SK-N-MC (cell line): ENCODE data around the gene ALPK1.

Experiments
- EZH2 ChIP-seq: fragments of 200-600 bp; sonication (generic); IDR thresholded peaks from one replicate; pipeline ENCODE4 v1.6.1; 2017; ENCODE audit warnings: antibody characterized with exemption
- POLR2AphosphoS5 ChIP-seq: IDR thresholded peaks from 2 replicates; pipeline ENCODE4 v1.6.1; 2012; ENCODE audit warnings: mild to moderate bottlenecking, low read depth, low read length, borderline replicate concordance

DNA sequence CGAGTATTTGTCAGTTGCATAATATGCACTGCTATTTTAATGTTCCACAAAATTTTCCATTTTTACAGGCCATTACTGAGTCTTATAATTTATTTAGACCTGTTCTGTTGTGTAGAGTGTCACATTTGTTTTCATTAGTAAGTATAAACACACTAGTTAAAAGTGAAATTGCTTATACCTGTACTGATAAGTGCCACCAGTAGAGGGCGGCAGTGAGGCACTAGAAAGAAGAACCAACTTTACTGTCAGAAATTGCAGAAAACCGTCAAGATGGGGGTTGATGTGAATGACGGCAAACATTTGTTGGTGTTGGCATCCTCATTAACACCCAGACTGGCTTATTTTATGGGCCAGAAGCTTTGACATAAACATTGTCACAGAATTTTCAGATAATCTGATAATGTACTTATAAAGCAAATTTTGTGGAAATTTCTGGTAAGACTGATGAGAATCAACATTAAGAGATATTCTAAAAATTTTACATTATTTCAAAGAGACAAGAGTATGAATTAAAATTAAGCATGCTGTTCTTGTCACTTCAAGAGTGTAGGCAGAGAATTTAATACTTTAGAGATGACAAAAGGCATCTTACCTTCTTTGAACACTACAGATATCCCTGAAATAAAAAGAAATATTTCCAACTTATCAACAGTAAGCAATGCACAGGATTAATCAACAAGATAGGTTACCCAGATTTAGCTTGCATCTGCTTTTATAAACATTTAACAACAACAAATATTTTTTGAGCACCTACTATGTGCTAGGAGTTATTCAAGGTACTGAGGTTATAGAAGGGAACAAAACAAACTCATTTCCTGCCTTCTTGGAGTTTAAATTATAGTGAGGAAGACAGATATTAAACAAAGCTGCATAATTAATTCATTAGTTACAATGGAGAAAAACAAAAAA is 24.9 kb downstream of the ALPK1 start:
- TF ChIP-seq POLR2AphosphoS5 (no peak), EZH2 (no peak)
